HepG2 (cell line): ENCODE data around the gene CHDH. TPM values are rescaled to one million over a fixed set of nuclear protein-coding genes. Genes with fewer than 3 reads are reported as not detected.

Source experiments
- ARNT ChIP-seq: fragments of 450-650 bp; IDR thresholded peaks from 2 replicates; pipeline ENCODE4 v1.6.1; 2017
- FOSL1 ChIP-seq: sonication (generic); formaldehyde crosslinking; IDR thresholded peaks from 2 replicates; pipeline ENCODE4 v1.9.0; 2021; ENCODE audit warnings: missing genetic modification reagents, borderline replicate concordance
- IRF9 ChIP-seq: sonication (generic); formaldehyde crosslinking; IDR thresholded peaks from 2 replicates; pipeline ENCODE4 v1.8.0; 2022; ENCODE audit warnings: missing genetic modification reagents, mild to moderate bottlenecking, borderline replicate concordance
- LCORL ChIP-seq, 2 experiments: fragments of 450-650 bp in 1 of 2; sonication (generic) in 1 of 2; formaldehyde crosslinking in 1 of 2; IDR thresholded peaks; 2 replicates each; pipeline versions ENCODE4 v1.5.0 to v1.6.1; 2017 to 2020; ENCODE audit warnings: antibody characterized with exemption in 1 of 2, missing genetic modification reagents in 1 of 2
- NFE2L2 ChIP-seq: fragments of 150-350 bp; IDR thresholded peaks from 2 replicates; pipeline ENCODE4 v1.6.1; 2014; ENCODE audit warnings: low read length
- RERE ChIP-seq: IDR thresholded peaks from 2 replicates; pipeline ENCODE4 v1.6.1; 2016; ENCODE audit warnings: low read depth, missing genetic modification reagents, missing compliant biosample characterization
- SIX4 ChIP-seq: sonication (generic); formaldehyde crosslinking; IDR thresholded peaks from 2 replicates; pipeline ENCODE4 v1.4.0; 2020; ENCODE audit warnings: missing genetic modification reagents
- SP2 ChIP-seq: sonication (generic); formaldehyde crosslinking; IDR thresholded peaks from 2 replicates; pipeline ENCODE4 v1.5.1; 2020; ENCODE audit warnings: mild to moderate bottlenecking, missing genetic modification reagents
- ZFP82 ChIP-seq: sonication (generic); formaldehyde crosslinking; IDR thresholded peaks from 2 replicates; pipeline ENCODE4 v1.5.1; 2020; ENCODE audit warnings: mild to moderate bottlenecking, missing genetic modification reagents, borderline replicate concordance
- ZNF30 ChIP-seq: sonication (generic); formaldehyde crosslinking; IDR thresholded peaks from 2 replicates; pipeline ENCODE4 v1.5.0; 2020; ENCODE audit warnings: mild to moderate bottlenecking, missing genetic modification reagents
- ZNF350 ChIP-seq: sonication (generic); formaldehyde crosslinking; IDR thresholded peaks from 2 replicates; pipeline ENCODE4 v1.4.0; 2020; ENCODE audit warnings: mild to moderate bottlenecking, low read depth, missing genetic modification reagents, borderline replicate concordance
- ZNF512 ChIP-seq: sonication (generic); formaldehyde crosslinking; IDR thresholded peaks from 2 replicates; pipeline ENCODE4 v1.4.0; 2020; ENCODE audit warnings: mild to moderate bottlenecking, missing genetic modification reagents
- ZNF580 ChIP-seq: IDR thresholded peaks from 2 replicates; pipeline ENCODE4 v1.6.1; 2016; ENCODE audit warnings: low read depth, borderline replicate concordance
- ZNF609 ChIP-seq: sonication (generic); formaldehyde crosslinking; IDR thresholded peaks from 2 replicates; pipeline ENCODE4 v1.4.0; 2020; ENCODE audit warnings: mild to moderate bottlenecking, missing genetic modification reagents, borderline replicate concordance
- polyA plus RNA-seq, 8 experiments: library from polyadenylated mRNA; depleted of rRNA in 3 of 8; stranded (reverse) in 7 of 8; unstranded in 1 of 8; fragments of >200 nt; fragmentation: Illumina TruSeq in 4 of 8; extraction: Trizol in 4 of 8; gene quantifications; 2 replicates each; pipeline versions ENCODE4 v1.2.1 to v1.2.3, GENCODE V29; 2011 to 2016; ENCODE audit warnings: low read depth in 4 of 8, missing spikeins in 1 of 8, mixed read lengths in 1 of 8; ENCODE audit not compliant: insufficient read depth in 1 of 8
- total RNA-seq, 5 experiments: library from RNA; depleted of rRNA; stranded (reverse); fragments of >200 nt; fragmentation: Illumina TruSeq; extraction: Trizol; gene quantifications; 2 replicates each; pipeline ENCODE4 v1.2.3, GENCODE V29; 2016; ENCODE audit warnings: low read depth in 1 of 5

Gene CHDH
- total and polyA plus RNA-seq, 2 of the 13 experiments (the other 11 are each of a cell fraction or from before 2014, with no cell fraction given) = 28.1 to 48.9 TPM

GRCh38 chr3:53844262-53845102, 1.7 kb downstream of the CHDH start (continued):
- TF ChIP-seq ZNF609 (CRISPR knock-in tag) (0 out of 2 replicates have a peak, but pooled peaks have one; percentile 65), ZNF580 (CRISPR knock-in tag) (no peak), IRF9 (CRISPR knock-in tag) (no peak), ZFP82 (CRISPR knock-in tag) (no peak), LCORL (IDR thresholded peaks at IDR 0.05) (no peak), LCORL (CRISPR knock-in tag; IDR thresholded peaks at IDR 0.05) (peak; percentile 29; the same call in 1 of the 2 replicates), FOSL1 (CRISPR knock-in tag) (no peak), ZNF512 (CRISPR knock-in tag) (no peak), NFE2L2 (no peak), ZNF350 (CRISPR knock-in tag) (no peak; the same call in none of the 2 replicates), ZNF30 (CRISPR knock-in tag) (no peak), SIX4 (CRISPR knock-in tag) (no peak), ARNT (no peak), RERE (CRISPR knock-in tag) (no peak), SP2 (CRISPR knock-in tag) (no peak)
